ENCODE measurements around the gene KLF14.
"Not testable (repeated sequence)": the region's sequence is repeated elsewhere in the genome, so short reads cannot be mapped to it uniquely, and the experiment has no call there.

The KLF14 gene

GRCh38 chr7:130733931-130734814, at the start of gene KLF14:
TSS of gene KLF14 (minus strand) at chr7:130734207. CDS start at chr7:130734033, 174 bp downstream.
- DNase-seq: peak; percentile 29 to 66

- DNase-seq: no peak
Observed at GRCh38 chr7:130781346-130781745, 47.3 kb upstream of the KLF14 start.

- no peak for DNase-seq
Observed at GRCh38 chr7:130777426-130777825, 43.4 kb upstream of the KLF14 start.

GRCh38 chr7:130772456-130772855, 38.4 kb upstream of the KLF14 start:
- not testable (repeated sequence) for DNase-seq

GRCh38 chr7:130768854-130769253, 34.8 kb upstream of the KLF14 start:
- DNase-seq: no peak

- DNase-seq: not testable (repeated sequence)
Observed at GRCh38 chr7:130764569-130764968, 30.6 kb upstream of the KLF14 start.

- DNase-seq: peak; percentile 58 to 64
Observed at GRCh38 chr7:130758429-130759056, 24.5 kb upstream of the KLF14 start.

- DNase-seq: no peak
Observed at GRCh38 chr7:130756316-130756715, 22.3 kb upstream of the KLF14 start.

- DNase-seq: no peak
Observed at GRCh38 chr7:130752424-130752823, 18.4 kb upstream of the KLF14 start.

GRCh38 chr7:130750755-130751154, 16.7 kb upstream of the KLF14 start:
- no peak for DNase-seq

GRCh38 chr7:130748531-130749389, 14.8 kb upstream of the KLF14 start:
- DNase-seq: no peak

- no peak for DNase-seq
Observed at GRCh38 chr7:130741331-130741995, 7.5 kb upstream of the KLF14 start.

- DNase-seq: no peak
Observed at GRCh38 chr7:130740606-130741005, 6.6 kb upstream of the KLF14 start.

- DNase-seq: no peak
Observed at GRCh38 chr7:130736298-130736900, 2.4 kb upstream of the KLF14 start.

- DNase-seq: peak in 1 of 2 experiments; percentile 26
Observed at GRCh38 chr7:130734815-130735716, 1.1 kb upstream of the KLF14 start.

- peak; percentile 42 to 66 for DNase-seq
Observed at GRCh38 chr7:130732980-130733930, 752 bp downstream of the KLF14 start.

- DNase-seq: no peak
Observed at GRCh38 chr7:130723784-130724183, 10.2 kb downstream of the KLF14 start.

- DNase-seq: peak; percentile 52 to 73
Observed at GRCh38 chr7:130721486-130722277, 12.3 kb downstream of the KLF14 start.

- DNase-seq: no peak
Observed at GRCh38 chr7:130719541-130719940, 14.5 kb downstream of the KLF14 start.

All from NCI-H2081 (cell line).